GM10847 (cell line): ENCODE measurements around the gene WWC2.

Experiments
- POLR2A ChIP-seq: IDR thresholded peaks from 2 replicates; pipeline ENCODE4 v1.6.1; 2011; ENCODE audit not compliant: insufficient read length; ENCODE audit errors: extremely low read depth

The WWC2 gene

DNA sequence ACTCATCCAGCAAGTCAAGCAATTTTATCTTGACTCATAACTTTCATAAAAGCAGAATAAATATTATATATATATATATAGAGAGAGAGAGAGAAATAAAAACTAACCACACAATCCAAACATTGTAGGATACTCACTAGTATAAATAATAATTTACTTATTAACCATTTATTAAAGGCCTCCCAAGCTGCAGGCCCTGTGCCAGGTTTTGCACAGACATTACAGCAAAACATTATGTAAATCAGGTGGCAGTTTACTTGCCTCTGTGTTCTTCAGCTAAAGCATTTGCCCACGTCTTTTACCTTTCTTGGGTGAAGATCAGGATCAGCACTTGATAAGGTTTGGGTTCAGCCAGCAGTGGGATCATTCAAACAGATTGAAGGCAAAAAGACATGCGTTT, 145.4 kb downstream of the WWC2 start:
- TF ChIP-seq POLR2A: no peak

DNA sequence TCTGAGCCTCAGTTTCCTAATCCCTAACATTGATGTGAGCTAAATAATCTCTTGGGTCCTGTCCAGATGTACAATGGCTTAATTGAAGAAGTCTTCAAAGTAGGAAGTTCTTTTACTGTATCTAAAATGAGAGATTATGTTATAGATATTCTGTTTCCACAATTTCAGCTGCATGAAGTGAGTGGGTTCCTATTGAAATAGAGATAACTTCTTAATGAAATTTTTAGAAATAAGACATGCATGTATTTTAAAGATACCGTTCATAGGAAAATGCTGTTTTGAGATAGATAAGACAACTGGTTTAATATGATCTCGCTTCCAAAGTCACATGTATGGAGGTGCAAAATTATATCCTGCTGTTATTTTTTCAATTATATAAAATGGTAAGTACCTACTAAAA, 149.1 kb downstream of the WWC2 start:
- TF ChIP-seq POLR2A: no peak

DNA sequence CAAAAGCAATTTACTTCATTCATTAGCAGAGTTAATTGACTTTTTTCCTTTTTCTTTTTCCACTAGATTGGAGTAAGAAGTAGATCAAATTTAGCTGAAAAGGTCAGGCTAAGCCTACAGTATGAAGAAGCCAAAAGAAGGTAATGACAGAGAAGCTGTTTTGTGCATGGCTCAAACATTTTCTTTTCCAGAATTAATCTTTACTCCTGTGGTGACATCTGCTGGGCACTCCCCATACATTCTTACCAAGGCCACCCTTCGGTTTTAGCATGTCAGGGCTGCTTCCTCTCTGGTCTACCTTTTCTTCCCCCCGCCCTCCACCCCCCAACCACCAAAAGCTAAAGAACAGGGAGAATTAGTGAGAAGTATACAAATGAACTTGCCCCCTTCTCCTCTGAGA, 150.8 kb downstream of the WWC2 start:
- no peak for TF ChIP-seq POLR2A

DNA sequence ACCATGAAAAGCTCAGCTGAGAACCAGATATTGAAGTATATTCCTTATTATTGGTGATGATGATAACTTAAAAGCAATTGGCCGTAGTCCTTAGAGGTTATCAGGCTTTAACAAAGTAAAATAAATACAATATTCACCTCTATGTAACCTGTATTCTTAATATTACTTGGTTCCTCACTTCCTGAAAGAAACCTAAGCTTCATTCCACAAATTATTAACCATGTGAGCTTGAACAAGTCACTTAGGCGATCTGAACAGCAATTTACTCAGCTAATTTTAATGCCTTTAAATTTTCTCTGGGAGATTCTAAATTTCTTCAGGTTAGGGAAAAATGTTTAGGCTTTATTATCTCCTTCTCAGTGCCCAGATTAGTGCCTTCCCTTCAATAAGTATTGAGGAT, 151.8 kb downstream of the WWC2 start:
- TF ChIP-seq POLR2A: no peak

GRCh38 chr4:183252959-183253358, 153.9 kb downstream of the WWC2 start:
- no peak for TF ChIP-seq POLR2A

DNA sequence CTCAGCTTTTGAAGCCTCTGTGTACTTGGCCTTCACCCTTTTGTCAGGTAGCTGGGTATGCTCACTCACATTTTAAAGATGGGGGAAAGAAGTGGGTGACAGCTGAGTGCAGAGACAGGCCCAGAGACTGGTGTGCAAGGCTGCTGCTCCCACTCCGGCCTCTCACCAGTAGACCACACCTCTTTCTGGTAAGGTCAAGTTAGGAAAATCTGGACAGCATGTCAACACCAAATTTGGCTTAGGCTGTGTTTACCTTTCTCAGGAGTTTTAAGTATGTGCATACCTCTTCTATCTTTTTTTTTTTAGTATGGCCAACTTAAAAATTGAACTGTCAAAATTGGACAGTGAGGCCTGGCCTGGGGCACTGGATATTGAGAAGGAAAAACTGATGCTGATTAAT, 154.4 kb downstream of the WWC2 start:
- no peak for TF ChIP-seq POLR2A

GRCh38 chr4:183254162-183254561, 155.1 kb downstream of the WWC2 start:
- TF ChIP-seq POLR2A: no peak

DNA sequence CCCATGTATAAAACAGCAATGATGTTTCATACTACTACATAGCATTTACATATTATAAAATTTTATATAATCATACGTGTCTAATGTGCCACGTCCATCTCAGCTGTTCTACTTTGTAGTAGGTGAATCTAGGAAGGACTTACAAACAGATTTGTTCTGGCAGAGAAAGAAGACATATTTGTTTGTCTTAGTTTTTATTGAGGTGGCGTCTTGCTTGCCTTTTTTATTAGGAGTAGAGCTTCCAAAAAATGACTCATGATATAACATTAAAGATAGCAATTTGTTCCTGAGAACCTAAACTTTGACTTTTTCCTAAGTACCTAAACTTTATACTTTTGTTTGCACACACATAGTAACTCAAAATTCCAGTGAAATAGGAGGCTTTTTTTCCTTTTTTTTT, 156.4 kb downstream of the WWC2 start:
- no peak for TF ChIP-seq POLR2A

GRCh38 chr4:183256343-183256742, 157.3 kb downstream of the WWC2 start:
- no peak for TF ChIP-seq POLR2A

DNA sequence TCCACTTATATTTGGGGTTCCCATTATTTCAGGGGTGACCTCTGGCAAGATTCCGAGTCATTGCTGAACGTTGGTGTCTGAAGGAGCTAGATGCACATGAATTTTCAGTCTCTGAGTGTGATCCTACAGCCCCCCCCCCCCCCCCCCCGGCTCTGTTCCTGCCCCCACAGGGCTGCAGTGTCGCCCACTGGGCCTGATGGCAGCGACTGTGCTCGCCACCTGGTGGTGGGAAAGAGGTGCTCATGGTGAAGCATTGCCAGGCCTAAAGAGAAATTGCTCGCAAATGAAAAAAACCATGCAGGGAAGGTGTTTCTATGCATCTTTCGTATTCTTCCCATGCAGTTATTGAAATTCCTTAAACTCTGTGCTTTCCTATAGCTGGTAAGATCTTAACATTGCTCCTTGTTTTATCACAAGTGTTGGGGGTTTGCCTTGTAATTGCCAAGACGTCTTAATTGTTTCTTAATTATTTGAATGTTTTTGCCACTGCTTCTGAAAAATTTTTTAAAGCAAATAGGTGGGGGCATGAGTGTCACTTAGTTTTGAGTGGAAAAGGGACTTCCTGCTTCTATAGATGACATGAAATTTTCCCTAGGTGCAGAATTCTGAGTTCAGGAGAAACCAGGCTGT, 157.8 kb downstream of the WWC2 start:
- TF ChIP-seq POLR2A: no peak

DNA sequence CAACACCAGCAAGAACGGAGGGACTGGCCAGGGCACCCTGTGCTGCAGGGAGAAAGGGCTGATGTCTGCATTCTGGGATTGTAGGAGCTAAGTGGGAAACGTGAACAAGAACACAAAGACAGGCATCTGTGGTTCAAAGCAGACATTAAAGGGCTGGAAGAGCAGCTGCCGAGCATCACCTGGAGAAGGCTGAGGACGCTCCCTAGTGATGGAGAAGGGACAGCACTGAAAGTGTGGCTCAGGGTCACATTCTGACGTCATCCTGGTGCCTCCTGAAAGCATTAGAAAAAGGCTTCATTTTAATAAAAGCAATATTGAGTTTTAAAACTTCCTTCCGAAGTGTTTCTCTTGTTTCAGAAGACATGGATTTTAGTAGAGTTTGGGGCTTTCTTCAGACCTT, 158.8 kb downstream of the WWC2 start:
- no peak for TF ChIP-seq POLR2A

- TF ChIP-seq POLR2A: no peak
Observed at GRCh38 chr4:183260491-183261151, 161.6 kb downstream of the WWC2 start.

DNA sequence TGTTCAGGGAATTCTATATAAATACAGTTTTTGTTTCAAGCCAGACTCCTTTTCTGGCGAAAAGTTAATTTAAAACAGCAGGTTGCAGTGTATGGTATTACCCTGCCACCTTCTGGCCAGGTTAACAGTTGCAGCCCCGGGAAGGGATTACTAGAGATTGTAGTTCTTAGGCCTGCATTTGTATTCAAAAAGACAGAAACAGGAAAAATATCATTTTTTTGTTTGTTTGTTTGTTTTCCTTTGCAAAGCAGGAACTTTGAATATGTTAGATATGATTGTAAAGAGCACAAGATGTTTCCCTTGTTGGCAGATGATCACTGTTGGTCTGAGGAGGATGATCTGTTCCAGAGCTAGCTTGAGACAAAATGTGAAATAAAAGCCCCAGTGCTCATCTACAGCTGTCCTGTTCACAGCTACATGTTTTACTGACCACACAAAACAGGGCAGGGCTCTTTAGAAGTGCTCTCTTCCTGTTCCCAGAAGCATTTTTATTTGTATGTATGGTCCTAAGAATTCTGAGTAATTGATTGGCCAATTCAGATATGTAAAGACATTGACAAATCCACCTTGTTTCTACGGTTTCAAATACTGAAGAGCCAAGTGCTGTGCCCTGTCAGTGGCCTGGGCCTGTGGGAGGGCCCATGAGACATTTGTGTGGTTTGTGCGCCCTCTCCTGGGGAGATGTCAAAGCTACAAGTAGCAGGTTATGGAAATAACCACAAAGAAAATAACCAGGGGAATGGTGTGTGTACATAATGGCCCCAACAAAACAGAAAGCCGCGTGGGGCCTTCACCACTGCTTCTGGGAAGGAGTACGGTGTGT, 163.1 kb downstream of the WWC2 start:
- TF ChIP-seq POLR2A: no peak

- TF ChIP-seq POLR2A: no peak
Observed at GRCh38 chr4:183262776-183263100, 163.7 kb downstream of the WWC2 start.

DNA sequence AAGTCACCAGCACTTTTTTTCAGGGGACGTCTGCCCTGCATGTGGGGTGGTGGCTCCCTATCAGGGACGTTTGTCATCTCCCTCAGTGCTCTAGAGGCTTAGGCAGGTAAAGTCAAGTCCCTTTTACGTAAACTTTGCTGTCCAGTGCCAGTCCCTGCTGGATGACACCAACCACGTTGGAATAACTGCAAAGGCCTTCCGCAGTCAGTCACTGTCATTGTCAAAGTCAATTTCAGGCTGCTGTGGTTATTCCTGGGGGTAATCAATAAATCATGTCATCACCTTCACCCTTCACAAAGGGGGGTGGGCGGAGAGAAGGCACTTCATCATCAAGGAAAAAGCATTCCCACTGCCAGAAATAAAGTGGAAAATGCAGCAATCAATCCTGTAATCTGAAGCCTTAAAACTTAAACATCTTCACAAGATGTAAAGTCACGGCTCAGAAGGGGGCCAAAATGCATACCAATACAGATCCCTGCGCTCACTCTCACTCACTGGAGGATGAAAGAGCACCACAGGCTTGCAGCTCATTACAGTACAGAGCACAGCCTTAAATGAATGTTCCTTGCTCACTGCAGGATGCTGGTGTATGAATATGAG, 164.8 kb downstream of the WWC2 start:
- no peak for TF ChIP-seq POLR2A

DNA sequence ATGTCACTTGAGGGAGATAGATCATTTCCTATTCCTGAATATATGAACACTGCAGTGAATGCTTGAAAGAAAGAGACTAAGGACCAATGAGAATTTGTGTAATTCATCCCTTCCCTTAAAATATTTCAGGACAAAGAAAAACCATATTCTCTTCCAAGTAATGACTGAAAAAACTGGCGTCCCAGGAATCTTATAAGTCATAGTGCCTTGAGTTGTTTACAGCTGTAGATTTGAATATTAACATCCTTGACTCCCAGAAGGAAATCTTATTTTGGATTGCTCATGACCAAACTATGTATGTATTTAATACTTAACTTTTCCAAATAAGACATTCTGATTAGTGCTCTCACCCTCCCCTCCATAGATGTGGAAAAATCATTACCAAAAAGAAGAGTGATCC, 165.6 kb downstream of the WWC2 start:
- TF ChIP-seq POLR2A: no peak
